ENCODE data around the gene USP12. TPM values are rescaled to one million over a fixed set of nuclear protein-coding genes. Genes with fewer than 3 reads are reported as not detected.

USP12 gene
- total RNA-seq, 1 experiment from 2014 or later: 36.2 TPM

DNA sequence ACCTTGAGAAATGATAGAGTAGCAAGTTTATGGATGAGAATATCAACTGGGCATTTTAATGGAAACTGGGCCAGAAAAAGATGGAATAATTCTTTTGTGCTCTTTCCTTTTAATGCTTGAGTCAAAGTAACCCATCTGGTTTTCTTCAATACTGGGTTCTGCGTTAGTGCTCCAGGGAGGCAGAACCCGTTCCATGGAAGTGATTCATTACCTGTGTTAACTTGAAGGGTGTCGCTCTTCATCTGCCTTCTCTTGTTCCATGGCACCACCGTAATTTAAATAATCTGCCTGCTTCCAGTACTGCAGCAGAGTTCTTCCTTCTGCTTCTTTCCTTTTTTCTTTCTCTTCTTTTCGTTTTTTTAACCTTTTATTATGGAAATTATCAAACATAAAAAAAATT lies 14.7 kb upstream of the USP12 start:
- no peak overlapping the region for H3K4me3 Mint-ChIP-seq (ENCODE audit: unreplicated experiment)

DNA sequence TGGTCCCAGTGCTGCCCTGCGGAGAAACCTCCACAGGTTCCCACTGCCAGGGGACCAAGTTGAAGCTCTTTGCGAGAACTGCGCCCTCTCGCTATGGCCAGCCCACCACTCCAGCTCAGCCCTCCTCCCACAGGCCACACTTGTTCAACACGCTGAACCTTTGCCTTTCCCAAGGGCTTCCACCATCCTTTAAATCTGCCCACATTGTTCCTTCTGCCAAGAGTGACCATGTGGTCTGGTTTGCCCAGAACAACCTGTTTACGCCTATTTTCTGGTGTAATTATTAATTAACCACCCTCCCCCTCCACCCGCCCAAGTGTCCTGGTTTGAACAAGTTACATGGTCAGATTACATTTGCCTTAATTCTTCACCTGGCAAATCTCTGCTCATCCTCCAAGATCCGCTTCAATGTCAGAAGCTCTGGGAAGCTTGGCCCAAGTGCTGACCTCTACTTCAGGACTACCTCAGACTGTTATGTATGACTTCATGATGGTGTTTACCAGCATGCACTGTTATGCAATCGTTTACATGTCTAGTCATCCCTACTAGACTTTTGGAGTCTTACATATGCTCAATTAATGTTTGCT lies 12.0 kb upstream of the USP12 start:
- Mint-ChIP-seq H3K4me3 (ENCODE audit: unreplicated experiment) (no peak overlapping the region), H3K27ac (ENCODE audit: unreplicated experiment) (no peak overlapping the region), H3K4me1 (ENCODE audit: low read depth, unreplicated experiment) (peaks cover 19% of the 10 kb centered on the region), H3K36me3 (ENCODE audit: insufficient read depth, unreplicated experiment) (no peaks in the 10 kb centered on the region), H3K9me3 (ENCODE audit: unreplicated experiment) (no peaks in the 10 kb centered on the region), H3K27me3 (ENCODE audit: insufficient read depth, unreplicated experiment) (no peaks in the 10 kb centered on the region)
- DNase-seq: no peak
- Histone ChIP-seq H3K9me3 (no peaks in the 10 kb centered on the region), H3K4me3 (ENCODE audit: low read depth, low read length) (no peak overlapping the region), H3K27me3 (replicated peaks; ENCODE audit: control insufficient read depth, insufficient read depth, low read length) (no peaks in the 10 kb centered on the region), H3K4me1 (peaks cover 9% of the 10 kb centered on the region; the same call in 1 of the 2 replicates), H3K36me3 (ENCODE audit: control insufficient read depth, insufficient read depth, low read length) (no peaks in the 10 kb centered on the region)
- ChIA-PET POLR2A (interaction anchor here (0.6 kb wide), 1 partner anchor 438 kb away, joined by 21 read pairs; no protein-coding TSS in a partner anchor), CTCF (interaction anchor here (0.6 kb wide), 2 partner anchors 10 to 151 kb away, joined by 3 read pairs; no protein-coding TSS in a partner anchor)
- intact Hi-C loops (cut with micrococcal nuclease; ENCODE audit: unreplicated experiment): no loop called here
- TF ChIP-seq, protein P1, sequence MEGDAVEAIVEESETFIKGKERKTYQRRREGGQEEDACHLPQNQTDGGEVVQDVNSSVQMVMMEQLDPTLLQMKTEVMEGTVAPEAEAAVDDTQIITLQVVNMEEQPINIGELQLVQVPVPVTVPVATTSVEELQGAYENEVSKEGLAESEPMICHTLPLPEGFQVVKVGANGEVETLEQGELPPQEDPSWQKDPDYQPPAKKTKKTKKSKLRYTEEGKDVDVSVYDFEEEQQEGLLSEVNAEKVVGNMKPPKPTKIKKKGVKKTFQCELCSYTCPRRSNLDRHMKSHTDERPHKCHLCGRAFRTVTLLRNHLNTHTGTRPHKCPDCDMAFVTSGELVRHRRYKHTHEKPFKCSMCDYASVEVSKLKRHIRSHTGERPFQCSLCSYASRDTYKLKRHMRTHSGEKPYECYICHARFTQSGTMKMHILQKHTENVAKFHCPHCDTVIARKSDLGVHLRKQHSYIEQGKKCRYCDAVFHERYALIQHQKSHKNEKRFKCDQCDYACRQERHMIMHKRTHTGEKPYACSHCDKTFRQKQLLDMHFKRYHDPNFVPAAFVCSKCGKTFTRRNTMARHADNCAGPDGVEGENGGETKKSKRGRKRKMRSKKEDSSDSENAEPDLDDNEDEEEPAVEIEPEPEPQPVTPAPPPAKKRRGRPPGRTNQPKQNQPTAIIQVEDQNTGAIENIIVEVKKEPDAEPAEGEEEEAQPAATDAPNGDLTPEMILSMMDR (IDR thresholded peaks at IDR 0.05; ENCODE audit: insufficient read depth in 1 of 2, low read depth in 1 of 2, low read length in 1 of 2, severe bottlenecking in 1 of 2, unreplicated experiment in 1 of 2): no peak
- BruUV-seq (replicated peaks): no TSS peak

More for the DNA sequence above, 14.7 kb upstream of the USP12 start:
- Mint-ChIP-seq H3K27ac (ENCODE audit: unreplicated experiment) (no peak overlapping the region), H3K9me3 (ENCODE audit: unreplicated experiment) (no peaks in the 10 kb centered on the region), H3K36me3 (ENCODE audit: insufficient read depth, unreplicated experiment) (no peaks in the 10 kb centered on the region), H3K27me3 (ENCODE audit: insufficient read depth, unreplicated experiment) (no peaks in the 10 kb centered on the region), H3K4me1 (ENCODE audit: low read depth, unreplicated experiment) (peaks cover 19% of the 10 kb centered on the region)
- TF ChIP-seq, protein P1 (IDR thresholded peaks at IDR 0.05; ENCODE audit: insufficient read depth in 1 of 2, low read depth in 1 of 2, low read length in 1 of 2, severe bottlenecking in 1 of 2, unreplicated experiment in 1 of 2): no peak
- no peaks in the 10 kb centered on the region for H3K36me3 ChIP-seq (ENCODE audit: control insufficient read depth, insufficient read depth, low read length)
- ChIA-PET CTCF (no interaction called here), POLR2A (no interaction called here)
- peaks cover 9% of the 10 kb centered on the region; the same call in 1 of the 2 replicates for H3K4me1 ChIP-seq
- DNase-seq: no peak
- no peaks in the 10 kb centered on the region for H3K27me3 ChIP-seq (replicated peaks; ENCODE audit: control insufficient read depth, insufficient read depth, low read length)
- no TSS peak for BruUV-seq (replicated peaks)
- intact Hi-C loops (cut with micrococcal nuclease; ENCODE audit: unreplicated experiment): no loop called here
- no peaks in the 10 kb centered on the region for H3K9me3 ChIP-seq
- H3K4me3 ChIP-seq (ENCODE audit: low read depth, low read length): no peak overlapping the region

DNA sequence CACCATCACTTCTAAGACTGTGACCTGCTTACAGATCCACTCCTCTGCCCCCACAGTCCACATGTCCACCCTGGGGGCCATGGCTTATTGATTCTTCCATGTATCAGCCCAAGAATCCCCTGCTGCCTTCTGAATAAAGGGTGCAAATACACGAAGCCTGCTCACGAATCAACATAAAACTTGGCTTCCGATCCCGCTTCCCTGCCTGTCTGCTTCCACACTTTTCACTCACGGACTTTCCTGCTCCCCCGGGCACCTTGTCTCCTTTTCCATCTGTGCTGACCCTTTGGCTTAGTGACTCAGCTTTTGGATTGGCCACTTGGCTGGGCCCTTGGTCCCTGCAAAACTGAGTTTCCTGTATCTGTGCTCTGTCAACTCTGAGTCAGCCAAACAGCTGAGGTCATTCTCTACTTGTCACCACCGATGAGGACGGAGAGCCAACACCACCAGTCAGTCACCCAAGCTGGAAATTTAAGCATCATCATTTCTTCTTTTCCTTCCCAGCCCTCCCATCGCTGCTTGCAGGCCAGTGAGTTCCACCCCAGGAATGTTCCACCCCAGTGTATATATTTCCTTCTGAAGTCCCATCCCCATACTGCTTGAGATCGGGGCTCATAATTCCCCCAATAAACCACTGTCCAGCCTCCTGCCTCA lies 11.4 kb upstream of the USP12 start:
- no peaks in the 10 kb centered on the region for H3K36me3 ChIP-seq (ENCODE audit: control insufficient read depth, insufficient read depth, low read length)
- H3K27ac Mint-ChIP-seq (ENCODE audit: unreplicated experiment): no peak overlapping the region
- H3K4me1 Mint-ChIP-seq (ENCODE audit: low read depth, unreplicated experiment): peaks cover 16% of the 10 kb centered on the region
- no TSS peak for BruUV-seq (replicated peaks)
- no peaks in the 10 kb centered on the region for H3K9me3 ChIP-seq
- no peak overlapping the region for H3K4me3 Mint-ChIP-seq (ENCODE audit: unreplicated experiment)
- CTCF ChIA-PET: no interaction called here
- intact Hi-C loops (cut with micrococcal nuclease; ENCODE audit: unreplicated experiment): no loop called here
- H3K4me1 ChIP-seq: peaks cover 4% of the 10 kb centered on the region; the same call in 1 of the 2 replicates
- no peaks in the 10 kb centered on the region for H3K36me3 Mint-ChIP-seq (ENCODE audit: insufficient read depth, unreplicated experiment)
- POLR2A ChIA-PET: no interaction called here
- DNase-seq: no peak
- no peaks in the 10 kb centered on the region for H3K27me3 ChIP-seq (replicated peaks; ENCODE audit: control insufficient read depth, insufficient read depth, low read length)
- H3K9me3 Mint-ChIP-seq (ENCODE audit: unreplicated experiment): no peaks in the 10 kb centered on the region
- TF ChIP-seq, protein P1 (IDR thresholded peaks at IDR 0.05; ENCODE audit: insufficient read depth in 1 of 2, low read depth in 1 of 2, low read length in 1 of 2, severe bottlenecking in 1 of 2, unreplicated experiment in 1 of 2): no peak
- no peak overlapping the region for H3K4me3 ChIP-seq (ENCODE audit: low read depth, low read length)
- H3K27me3 Mint-ChIP-seq (ENCODE audit: insufficient read depth, unreplicated experiment): no peaks in the 10 kb centered on the region
